GM23248 (cell line): ENCODE measurements around the gene PEX10. TPM values are rescaled to one million over a fixed set of nuclear protein-coding genes. Genes with fewer than 3 reads are reported as not detected.

ENCODE experiments used
- DNase-seq: peaks from one replicate; pipeline ENCODE4 v3.0.0-alpha.2; 2015
- H2AFZ ChIP-seq: fragments of 200-600 bp; sonication (generic); 2 replicates; pipeline ENCODE4 v1.6.1; 2016; ENCODE audit warnings: antibody characterized with exemption
- H3F3A ChIP-seq: fragments of 200-600 bp; sonication (generic); 2 replicates; pipeline ENCODE4 v1.6.1; 2016; ENCODE audit warnings: mild to moderate bottlenecking, antibody characterized with exemption, mixed run types; ENCODE audit not compliant: insufficient read depth
- H3K27ac ChIP-seq: fragments of 200-600 bp; sonication (generic); 2 replicates; pipeline ENCODE4 v1.5.1; 2016; ENCODE audit warnings: mild to moderate bottlenecking
- H3K27me3 ChIP-seq: fragments of 200-600 bp; sonication (generic); replicated peaks from 2 replicates; pipeline ENCODE4 v1.6.1; 2016; ENCODE audit warnings: mild to moderate bottlenecking; ENCODE audit not compliant: insufficient read depth
- H3K36me3 ChIP-seq: fragments of 200-600 bp; sonication (generic); 2 replicates; pipeline ENCODE4 v1.6.1; 2016; ENCODE audit warnings: low read depth, mild to moderate bottlenecking
- H3K4me1 ChIP-seq: fragments of 200-600 bp; sonication (generic); 2 replicates; pipeline ENCODE4 v1.6.1; 2016; ENCODE audit warnings: mild to moderate bottlenecking; ENCODE audit not compliant: insufficient read depth
- H3K4me2 ChIP-seq: fragments of 200-600 bp; sonication (generic); one replicate; pipeline ENCODE4 v1.6.1; 2016; ENCODE audit warnings: mild to moderate bottlenecking; ENCODE audit not compliant: unreplicated experiment
- H3K4me3 ChIP-seq: fragments of 200-600 bp; sonication (generic); 2 replicates; pipeline ENCODE4 v1.5.1; 2016; ENCODE audit warnings: mild to moderate bottlenecking
- H3K79me2 ChIP-seq: fragments of 200-600 bp; sonication (generic); 2 replicates; pipeline ENCODE4 v1.6.1; 2016; ENCODE audit warnings: mild to moderate bottlenecking; ENCODE audit not compliant: insufficient read depth
- H3K9ac ChIP-seq: fragments of 200-600 bp; sonication (generic); 2 replicates; pipeline ENCODE4 v1.6.1; 2016; ENCODE audit warnings: mild to moderate bottlenecking
- H3K9me2 ChIP-seq: fragments of 200-600 bp; sonication (generic); 2 replicates; pipeline ENCODE4 v1.6.1; 2016; ENCODE audit warnings: mixed run types, mild to moderate bottlenecking, moderate library complexity; ENCODE audit not compliant: insufficient read depth
- H3K9me3 ChIP-seq: fragments of 200-600 bp; sonication (generic); one replicate; pipeline ENCODE4 v1.6.1; 2017; ENCODE audit warnings: low read depth
- H4K20me1 ChIP-seq: fragments of 200-600 bp; sonication (generic); 2 replicates; pipeline ENCODE4 v1.6.0; 2016; ENCODE audit not compliant: insufficient read depth
- EZH2 ChIP-seq: fragments of 200-600 bp; sonication (generic); IDR thresholded peaks from 2 replicates; pipeline ENCODE4 v1.6.1; 2018; ENCODE audit warnings: antibody characterized with exemption, mild to moderate bottlenecking; ENCODE audit not compliant: insufficient read depth, poor library complexity, severe bottlenecking
- EZH2phosphoT487 ChIP-seq: fragments of 200-600 bp; sonication (generic); IDR thresholded peaks from 2 replicates; pipeline ENCODE4 v1.6.1; 2018; ENCODE audit warnings: antibody characterized with exemption, moderate library complexity, mild to moderate bottlenecking, low read depth; ENCODE audit not compliant: insufficient read depth
- WGBS, 2 experiments: methylation state at CpG; one replicate each; pipeline ENCODE4 v1.1.6; 2015 to 2017; ENCODE audit warnings: low lambda C conversion rate in 2 of 2, low coverage in 1 of 2; ENCODE audit errors: missing lambda C conversion rate in 2 of 2; 5-methylcytosine and 5-hydroxymethylcytosine counted together
- in situ Hi-C: fragments of 300-500 bp; cut with MboI; formaldehyde crosslinking; loops from 2 replicates; pipeline ENCODE4 v1.15.0; 2020
- polyA plus RNA-seq: library from polyadenylated mRNA; unstranded; fragments of >200 nt; fragmentation: Nextera tagmentation; extraction: Ambion mirVana; gene quantifications from 2 replicates; pipeline ENCODE4 v1.2.1, GENCODE V29; 2016
- total RNA-seq: library from RNA; depleted of rRNA; stranded (reverse); fragments of >200 nt; shearing (Covaris generic); gene quantifications from 2 replicates; pipeline ENCODE4 v1.2.3, GENCODE V29; 2014

Gene PEX10
- total and polyA plus RNA-seq, 2 experiments from 2014 or later = 24.7 to 51.3 TPM

DNA sequence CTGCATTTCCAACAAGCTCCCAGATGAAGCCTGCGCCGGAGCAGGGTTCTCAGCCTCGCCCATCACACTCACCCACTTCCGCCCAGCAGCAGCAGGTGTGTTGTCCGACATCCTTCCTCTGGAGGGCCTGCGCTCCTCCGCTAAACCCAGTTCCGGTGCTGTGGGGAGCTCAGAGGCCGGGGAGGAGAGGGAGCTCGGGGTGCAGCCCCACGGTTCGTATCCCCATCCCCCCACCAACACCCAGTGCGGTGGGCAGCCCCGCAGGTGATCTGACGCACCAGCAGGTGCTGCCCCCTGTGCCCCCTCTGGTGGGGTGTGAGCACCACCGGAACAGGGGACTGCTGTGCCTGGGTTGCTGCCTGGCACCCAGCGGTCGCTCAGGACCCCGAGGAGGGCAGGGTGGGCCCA, 3.4 kb upstream of the PEX10 start:
- in situ Hi-C loops = loop anchor here (10.0 to 25.0 kb wide), 3 partner anchors 129 to 1009 kb away; partner anchors contain the start of gene ACTRT2

GRCh38 chr1:2415337-2415736, 3.0 kb upstream of the PEX10 start:
- WGBS, 2 experiments = 55 to 68% methylated on average over 11 of the region's 11 CpGs
- no peaks in the 10 kb centered on the region for H3K4me1 ChIP-seq
- H3K27ac ChIP-seq = no peak overlapping the region
- H4K20me1 ChIP-seq = no peaks in the 10 kb centered on the region
- H3K9me2 ChIP-seq = no peaks in the 10 kb centered on the region
- no peak overlapping the region for H3K9ac ChIP-seq
- peaks cover 16% of the 10 kb centered on the region for H3K79me2 ChIP-seq
- H3K9me3 ChIP-seq = no peaks in the 10 kb centered on the region
- in situ Hi-C loops = loop anchor here (10.0 to 25.0 kb wide), 3 partner anchors 129 to 1009 kb away; partner anchors contain the start of gene ACTRT2
- no peak for DNase-seq
- H3K4me2 ChIP-seq = no peak overlapping the region
- TF ChIP-seq EZH2 (no peak), EZH2phosphoT487 (no peak)
- H2AFZ ChIP-seq = no peak overlapping the region
- H3K4me3 ChIP-seq = no peak overlapping the region
- no peaks in the 10 kb centered on the region for H3K36me3 ChIP-seq
- peaks cover 6% of the 10 kb centered on the region for H3K27me3 ChIP-seq
- H3F3A ChIP-seq = no peaks in the 10 kb centered on the region

More for the DNA sequence above, 3.4 kb upstream of the PEX10 start:
- Histone ChIP-seq H3K27ac (no peak overlapping the region), H3F3A (no peaks in the 10 kb centered on the region), H2AFZ (no peak overlapping the region), H4K20me1 (no peaks in the 10 kb centered on the region), H3K4me2 (no peak overlapping the region), H3K4me3 (no peak overlapping the region), H3K36me3 (no peaks in the 10 kb centered on the region), H3K9me3 (no peaks in the 10 kb centered on the region), H3K9me2 (no peaks in the 10 kb centered on the region), H3K9ac (no peak overlapping the region), H3K27me3 (peaks cover 6% of the 10 kb centered on the region), H3K4me1 (no peaks in the 10 kb centered on the region), H3K79me2 (peaks cover 14% of the 10 kb centered on the region)
- DNase-seq = no peak
- 63 to 70% methylated on average over 18 to 19 of the region's 19 CpGs for WGBS, 2 experiments
- TF ChIP-seq EZH2phosphoT487 (no peak), EZH2 (no peak)

DNA sequence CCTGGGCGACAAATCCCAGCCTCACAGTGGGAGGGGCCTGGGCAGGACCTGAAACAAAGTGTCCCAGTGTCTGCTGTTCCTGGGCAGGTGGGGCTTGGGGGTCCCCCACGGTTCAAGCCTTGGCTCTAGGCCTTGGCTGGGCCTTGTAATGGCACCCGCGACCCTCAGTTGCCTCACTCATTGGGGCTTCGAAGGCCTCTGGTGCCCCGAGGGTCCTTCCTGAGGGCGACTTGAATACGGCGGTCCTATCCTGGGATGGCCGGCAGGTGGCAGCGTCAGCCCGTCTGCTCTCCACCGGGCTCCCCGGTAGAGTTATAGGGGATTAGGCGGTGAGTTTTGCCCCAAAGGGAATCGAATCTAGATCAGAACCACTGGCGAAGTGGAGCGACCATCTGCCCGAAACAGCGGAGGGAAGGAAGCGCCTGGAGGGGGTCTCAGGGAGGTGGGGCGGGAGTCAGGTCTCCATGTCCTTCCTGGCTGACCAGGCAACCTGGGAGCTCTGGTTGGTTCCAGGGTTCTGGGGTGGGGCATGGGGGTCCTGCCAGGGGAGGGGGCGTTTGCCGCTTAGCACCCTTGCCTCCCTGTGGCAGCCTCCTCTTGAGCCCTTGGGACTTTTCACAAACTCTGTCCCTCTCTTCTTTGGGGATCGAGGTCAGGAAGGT, 2.1 kb upstream of the PEX10 start:
- H3K9ac ChIP-seq = no peak overlapping the region
- H3K9me3 ChIP-seq = no peaks in the 10 kb centered on the region
- no peak overlapping the region for H2AFZ ChIP-seq
- no peak overlapping the region for H3K4me3 ChIP-seq
- H3K27me3 ChIP-seq = peaks cover 6% of the 10 kb centered on the region
- no peak overlapping the region for H3K4me2 ChIP-seq
- H3K36me3 ChIP-seq = no peaks in the 10 kb centered on the region
- 1 to 2% methylated on average over 22 to 24 of the region's 25 CpGs for WGBS, 2 experiments
- TF ChIP-seq EZH2phosphoT487 (no peak), EZH2 (no peak)
- DNase-seq = peak; percentile 74
- no peaks in the 10 kb centered on the region for H3K4me1 ChIP-seq
- no peaks in the 10 kb centered on the region for H4K20me1 ChIP-seq
- in situ Hi-C loops = loop anchor here (10.0 to 25.0 kb wide), 3 partner anchors 130 to 1010 kb away; partner anchors contain the start of gene ACTRT2
- peaks cover 16% of the 10 kb centered on the region for H3K79me2 ChIP-seq
- no peaks in the 10 kb centered on the region for H3F3A ChIP-seq
- H3K27ac ChIP-seq = no peak overlapping the region
- H3K9me2 ChIP-seq = no peaks in the 10 kb centered on the region

GRCh38 chr1:2413495-2414296, 1.3 kb upstream of the PEX10 start:
- Histone ChIP-seq H3K4me3 (peak overlapping the region; percentile 91), H4K20me1 (no peaks in the 10 kb centered on the region), H3K79me2 (peaks cover 16% of the 10 kb centered on the region), H3K27ac (no peak overlapping the region), H3K27me3 (peaks cover 5% of the 10 kb centered on the region), H3K4me2 (peak overlapping the region; percentile 64), H3K9me2 (no peaks in the 10 kb centered on the region), H3K36me3 (no peaks in the 10 kb centered on the region), H3K9me3 (no peaks in the 10 kb centered on the region), H2AFZ (0 out of 2 replicates have a peak overlapping the region, but pooled peaks have one; percentile 69), H3K9ac (peak overlapping the region; percentile 89), H3F3A (no peaks in the 10 kb centered on the region), H3K4me1 (no peaks in the 10 kb centered on the region)
- no peak for DNase-seq
- in situ Hi-C loops = loop anchor here (10.0 to 25.0 kb wide), 3 partner anchors 131 to 1011 kb away; partner anchors contain the start of gene ACTRT2
- WGBS, 2 experiments = 37 to 46% methylated on average over 21 to 25 of the region's 28 CpGs
- TF ChIP-seq EZH2phosphoT487 (no peak), EZH2 (no peak)
